GM20431 (cell line): ENCODE results near the gene PLXNA4.
"Not testable (repeated sequence)": the region's sequence is repeated elsewhere in the genome, so short reads cannot be mapped to it uniquely, and the experiment has no call there.

ENCODE experiments used
- in situ Hi-C: fragments of 300-500 bp; cut with MseI, MboI; formaldehyde crosslinking; loops from one replicate; pipeline ENCODE4 v1.15.0; 2020; ENCODE audit warnings: low sequenced_read_pairs; ENCODE audit not compliant: unreplicated experiment

The PLXNA4 gene

GRCh38 chr7:132575982-132576720, at the start of gene PLXNA4:
PLXNA4 (minus strand) TSS chr7:132576470; CDS start chr7:132508693, 67,777 bp downstream.
- in situ Hi-C loops = no loop called here

GRCh38 chr7:132625651-132626050, 49.4 kb upstream of the PLXNA4 start:
- in situ Hi-C loops = no loop called here

GRCh38 chr7:132622081-132622480, 45.8 kb upstream of the PLXNA4 start:
- in situ Hi-C loops = no loop called here

GRCh38 chr7:132619967-132620366, 43.7 kb upstream of the PLXNA4 start:
- in situ Hi-C loops = no loop called here

GRCh38 chr7:132618956-132619305, 42.7 kb upstream of the PLXNA4 start:
- in situ Hi-C loops = no loop called here

GRCh38 chr7:132618271-132618955, 42.1 kb upstream of the PLXNA4 start:
- in situ Hi-C loops = no loop called here

- in situ Hi-C loops = no loop called here
Measured at GRCh38 chr7:132614428-132615318, 38.4 kb upstream of the PLXNA4 start.

- in situ Hi-C loops = no loop called here
Measured at GRCh38 chr7:132613737-132614136, 37.5 kb upstream of the PLXNA4 start.

GRCh38 chr7:132610995-132611394, 34.7 kb upstream of the PLXNA4 start:
- in situ Hi-C loops = no loop called here

GRCh38 chr7:132609906-132610520, 33.7 kb upstream of the PLXNA4 start:
- in situ Hi-C loops = no loop called here

GRCh38 chr7:132609222-132609621, 33.0 kb upstream of the PLXNA4 start:
- in situ Hi-C loops = no loop called here

- in situ Hi-C loops = no loop called here
Measured at GRCh38 chr7:132608523-132608922, 32.3 kb upstream of the PLXNA4 start.

GRCh38 chr7:132607656-132608055, 31.4 kb upstream of the PLXNA4 start:
- in situ Hi-C loops = no loop called here

- in situ Hi-C loops = no loop called here
Measured at GRCh38 chr7:132604121-132604520, 27.9 kb upstream of the PLXNA4 start.

- in situ Hi-C loops = no loop called here
Measured at GRCh38 chr7:132603220-132603833, 27.1 kb upstream of the PLXNA4 start.

GRCh38 chr7:132601783-132602182, 25.5 kb upstream of the PLXNA4 start:
- in situ Hi-C loops = no loop called here

- in situ Hi-C loops = no loop called here
Measured at GRCh38 chr7:132596588-132596987, 20.3 kb upstream of the PLXNA4 start.

- in situ Hi-C loops = not testable (repeated sequence)
Measured at GRCh38 chr7:132594741-132595140, 18.5 kb upstream of the PLXNA4 start.

- in situ Hi-C loops = no loop called here
Measured at GRCh38 chr7:132592936-132593335, 16.7 kb upstream of the PLXNA4 start.
